Activated T-cell treated with anti-CD3 and anti-CD28 coated beads, Interleukin-2, amount 50 U/mL, for 4 hours (primary cell): ENCODE measurements around the gene COBL. TPM values are rescaled to one million over a fixed set of nuclear protein-coding genes. Genes with fewer than 3 reads are reported as not detected.
A peak's percentile ranks its signal among the peaks of the same experiment; 100 is the strongest.

Experiments
- ATAC-seq, 2 donors: fragments of 200-7000 bp; cut with Tn5 transposase; one replicate each; pipeline ENCODE4 v1.10.0; 2021
- DNase-seq: peaks from one replicate; pipeline ENCODE4 v3.0.0-alpha.2; 2020
- H3K27me3 Mint-ChIP-seq: one replicate; pipeline ENCODE4 v1.8.0; 2021; ENCODE audit warnings: low read depth, mixed read lengths
- H3K36me3 Mint-ChIP-seq: one replicate; pipeline ENCODE4 v1.8.0; 2022; ENCODE audit warnings: mixed read lengths; ENCODE audit not compliant: insufficient read depth
- H3K4me1 Mint-ChIP-seq: one replicate; pipeline ENCODE4 v1.8.0; 2021; ENCODE audit warnings: low read depth, mixed read lengths
- H3K4me3 Mint-ChIP-seq: one replicate; pipeline ENCODE4 v1.8.0; 2021; ENCODE audit warnings: mild to moderate bottlenecking, moderate library complexity, mixed read lengths
- H3K9me3 Mint-ChIP-seq: one replicate; pipeline ENCODE4 v1.8.0; 2021; ENCODE audit warnings: mixed read lengths
- total RNA-seq, 3 donors: library from RNA; stranded (reverse); gene quantifications; one replicate each; pipeline ENCODE4 v1.2.1, GENCODE V29; 2021

The COBL gene
- under 1 TPM in 1 of 3 donors, not detected in 2; 0.03 TPM for total RNA-seq

DNA sequence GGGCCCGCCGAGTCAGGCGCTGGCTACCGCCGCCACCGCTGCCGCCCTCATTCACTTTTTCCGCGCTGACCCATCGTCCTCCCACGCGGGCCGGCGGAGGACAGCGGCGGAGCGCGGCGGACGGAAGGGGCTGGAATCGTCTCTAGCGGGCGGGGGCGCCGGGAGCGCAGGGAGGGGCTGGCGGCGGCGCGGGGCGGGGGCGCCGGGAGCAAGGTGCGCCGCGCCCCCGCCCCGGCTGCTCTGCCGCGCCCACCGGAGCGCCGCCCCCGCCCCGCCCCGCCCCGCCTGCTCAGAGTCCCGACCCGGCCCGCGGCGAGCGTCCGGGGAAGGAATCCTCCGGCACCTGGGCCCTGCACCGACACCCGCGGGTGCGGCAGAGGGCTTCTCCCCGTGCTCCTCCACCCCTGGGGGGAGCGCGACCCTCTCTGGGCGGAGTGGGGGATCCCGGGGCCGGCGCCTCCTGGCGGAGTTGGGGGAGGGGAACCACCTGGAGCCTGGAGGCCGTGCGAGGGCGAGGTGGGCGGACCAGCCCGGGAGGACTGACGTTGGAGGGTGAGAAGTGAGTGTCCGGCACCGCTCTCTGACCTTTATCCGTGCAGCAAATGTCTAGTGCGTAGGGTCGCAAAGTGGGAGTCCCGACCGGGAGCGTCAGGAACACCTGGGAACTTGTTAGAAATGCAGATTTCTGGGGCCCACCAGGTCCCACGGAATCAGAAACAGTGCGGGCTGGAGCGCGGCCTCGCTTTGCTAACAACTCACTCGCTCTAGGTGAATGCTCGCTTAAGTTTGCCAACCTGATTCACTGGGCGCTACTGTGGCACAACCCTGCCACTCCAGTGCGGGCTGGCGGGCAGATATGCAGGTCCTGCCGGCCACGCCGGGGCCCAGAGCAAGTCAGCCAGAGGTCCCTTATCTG is at the start of gene COBL:
COBL (minus strand) TSS at position 144 of the 916 bp plus-strand sequence. CDS start 176 bp downstream, outside the sequence.
- Mint-ChIP-seq H3K27me3 (peaks cover 34% of the 10 kb centered on the region), H3K4me3 (no peak within 1 kb of the TSS), H3K9me3 (no peaks in the 10 kb centered on the region), H3K4me1 (no peaks in the 10 kb centered on the region), H3K36me3 (no peaks in the 10 kb centered on the region)
- ATAC-seq, result peak; percentile 30 to 35
- DNase-seq, result no peak

DNA sequence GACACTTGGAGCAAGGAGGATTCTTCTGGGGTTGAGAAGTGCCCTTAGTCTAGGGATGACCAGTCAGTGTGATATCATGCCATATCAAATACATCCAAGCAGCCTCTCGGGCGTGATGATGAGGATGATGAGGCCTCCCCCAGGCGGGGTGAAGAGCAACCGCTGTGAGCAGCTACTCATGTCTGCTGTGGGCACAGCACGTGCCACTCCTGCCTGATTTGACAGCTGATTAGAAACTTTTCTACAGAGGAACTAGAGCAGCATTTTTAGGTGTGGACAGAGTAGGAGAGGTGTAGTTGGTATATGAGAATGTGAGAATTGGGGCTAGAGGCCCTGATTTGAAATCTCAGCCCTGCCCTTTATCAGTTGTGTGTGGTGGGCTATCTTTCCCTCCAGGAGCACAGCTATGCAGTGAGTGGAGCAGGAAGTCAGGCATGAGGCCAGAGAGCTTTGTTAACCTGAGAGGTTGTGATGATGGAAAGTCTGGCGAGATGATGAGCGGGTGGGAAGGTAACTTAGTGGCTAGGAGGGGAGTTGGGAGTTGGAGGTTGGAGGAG is 49.6 kb upstream of the COBL start:
- no peak overlapping the region for H3K4me3 Mint-ChIP-seq
- peaks cover 7% of the 10 kb centered on the region for H3K9me3 Mint-ChIP-seq
- ATAC-seq (no peak), DNase-seq (no peak)
- no peaks in the 10 kb centered on the region for H3K4me1 Mint-ChIP-seq
- H3K36me3 Mint-ChIP-seq, result no peaks in the 10 kb centered on the region
- no peaks in the 10 kb centered on the region for H3K27me3 Mint-ChIP-seq

GRCh38 chr7:51357821-51358220 is 41.2 kb upstream of the COBL start:
- H3K4me3 Mint-ChIP-seq, result no peak overlapping the region
- H3K4me1 Mint-ChIP-seq, result no peaks in the 10 kb centered on the region
- no peaks in the 10 kb centered on the region for H3K36me3 Mint-ChIP-seq
- H3K27me3 Mint-ChIP-seq, result no peaks in the 10 kb centered on the region
- DNase-seq, result no peak
- no peak for ATAC-seq
- peaks cover 6% of the 10 kb centered on the region for H3K9me3 Mint-ChIP-seq

GRCh38 chr7:51356849-51357516 is 40.4 kb upstream of the COBL start:
- Mint-ChIP-seq H3K9me3 (no peaks in the 10 kb centered on the region), H3K4me1 (no peaks in the 10 kb centered on the region), H3K4me3 (no peak overlapping the region), H3K27me3 (no peaks in the 10 kb centered on the region), H3K36me3 (no peaks in the 10 kb centered on the region)
- no peak for ATAC-seq
- DNase-seq, result no peak

DNA sequence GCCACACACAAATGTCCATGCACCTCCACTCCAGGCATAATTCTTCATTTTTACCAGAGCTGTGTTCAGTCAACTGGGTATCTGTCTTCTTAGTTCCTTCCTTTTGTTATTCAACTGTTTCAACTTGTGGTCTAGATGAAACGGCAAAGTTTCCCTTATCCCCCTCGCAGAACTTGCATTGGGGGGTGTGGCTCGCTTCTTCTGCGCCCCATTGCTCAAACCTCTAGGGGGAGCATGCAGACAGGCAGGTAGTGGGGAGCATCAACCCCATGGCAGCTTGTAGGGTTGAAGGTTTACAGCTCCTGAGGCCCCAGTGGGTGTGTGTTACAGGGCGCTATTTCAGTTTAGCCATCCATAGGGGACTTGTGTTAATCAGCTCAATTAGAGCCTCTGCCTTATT is 38.3 kb upstream of the COBL start:
- Mint-ChIP-seq H3K4me3 (no peak overlapping the region), H3K36me3 (no peaks in the 10 kb centered on the region), H3K9me3 (no peaks in the 10 kb centered on the region), H3K27me3 (no peaks in the 10 kb centered on the region), H3K4me1 (no peaks in the 10 kb centered on the region)
- ATAC-seq (no peak), DNase-seq (no peak)

- ATAC-seq (no peak), DNase-seq (no peak)
- H3K4me3 Mint-ChIP-seq, result no peak overlapping the region
- H3K36me3 Mint-ChIP-seq, result no peaks in the 10 kb centered on the region
- no peaks in the 10 kb centered on the region for H3K4me1 Mint-ChIP-seq
- H3K27me3 Mint-ChIP-seq, result no peaks in the 10 kb centered on the region
- H3K9me3 Mint-ChIP-seq, result no peaks in the 10 kb centered on the region
These were observed 37.8 kb upstream of the COBL start for GRCh38 chr7:51354434-51354833.

- Mint-ChIP-seq H3K9me3 (no peaks in the 10 kb centered on the region), H3K36me3 (no peaks in the 10 kb centered on the region), H3K4me3 (no peak overlapping the region), H3K4me1 (no peaks in the 10 kb centered on the region), H3K27me3 (no peaks in the 10 kb centered on the region)
- no peak for DNase-seq
- no peak for ATAC-seq
These were observed 35.8 kb upstream of the COBL start for GRCh38 chr7:51352174-51353100.

- no peak overlapping the region for H3K4me3 Mint-ChIP-seq
- H3K9me3 Mint-ChIP-seq, result no peaks in the 10 kb centered on the region
- ATAC-seq, result no peak
- no peak for DNase-seq
- no peaks in the 10 kb centered on the region for H3K27me3 Mint-ChIP-seq
- H3K4me1 Mint-ChIP-seq, result no peaks in the 10 kb centered on the region
- no peaks in the 10 kb centered on the region for H3K36me3 Mint-ChIP-seq
These were observed 35.1 kb upstream of the COBL start for GRCh38 chr7:51351661-51352060.

DNA sequence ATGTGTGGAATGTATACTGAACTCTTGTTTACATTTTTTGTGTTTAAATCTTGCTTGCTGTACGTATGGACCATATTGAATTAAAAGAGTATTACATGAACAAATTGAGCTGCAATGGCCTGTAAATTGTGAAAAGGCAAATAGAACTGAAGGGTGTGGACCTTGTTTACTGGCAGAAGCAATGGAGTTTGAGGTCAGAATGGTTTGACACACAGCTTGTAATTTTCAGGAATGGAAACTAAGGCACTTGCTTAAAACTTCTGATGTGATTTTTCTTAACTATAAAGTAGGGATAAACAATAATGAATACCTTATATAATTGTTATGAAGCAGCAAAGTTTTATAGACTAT is 33.9 kb upstream of the COBL start:
- Mint-ChIP-seq H3K9me3 (no peaks in the 10 kb centered on the region), H3K4me1 (no peaks in the 10 kb centered on the region)

GRCh38 chr7:51349820-51350545 is 33.4 kb upstream of the COBL start:
- ATAC-seq, result no peak
- Mint-ChIP-seq H3K4me3 (no peak overlapping the region), H3K27me3 (no peaks in the 10 kb centered on the region), H3K36me3 (no peaks in the 10 kb centered on the region), H3K9me3 (no peaks in the 10 kb centered on the region), H3K4me1 (no peaks in the 10 kb centered on the region)
- no peak for DNase-seq

More for the DNA sequence above, 33.9 kb upstream of the COBL start:
- no peaks in the 10 kb centered on the region for H3K36me3 Mint-ChIP-seq
- no peak overlapping the region for H3K4me3 Mint-ChIP-seq
- no peak for DNase-seq
- no peak for ATAC-seq
- no peaks in the 10 kb centered on the region for H3K27me3 Mint-ChIP-seq

DNA sequence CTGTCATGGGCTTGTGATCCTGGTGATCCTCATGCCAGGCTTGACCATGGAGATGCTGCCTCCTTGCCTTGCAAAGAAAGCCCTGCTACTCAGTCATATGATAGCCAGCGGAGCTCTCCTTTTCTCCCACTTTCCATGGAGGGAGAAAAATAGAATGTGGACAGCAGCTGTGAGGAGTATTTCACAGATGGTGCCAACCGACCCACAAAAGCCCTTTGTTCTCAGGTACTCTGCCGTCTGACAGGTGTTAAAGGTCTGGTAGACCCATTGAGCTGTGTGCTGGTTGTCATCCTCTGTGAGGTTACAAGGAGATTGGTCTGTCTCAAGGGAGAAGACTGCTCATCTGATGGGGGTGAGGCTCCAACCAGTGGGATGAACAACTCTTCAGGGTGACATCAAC is 29.5 kb upstream of the COBL start:
- H3K4me1 Mint-ChIP-seq, result no peaks in the 10 kb centered on the region
- H3K36me3 Mint-ChIP-seq, result no peaks in the 10 kb centered on the region
- ATAC-seq, result no peak
- no peak for DNase-seq
- H3K4me3 Mint-ChIP-seq, result no peak overlapping the region
- peaks cover 2% of the 10 kb centered on the region for H3K27me3 Mint-ChIP-seq
- no peaks in the 10 kb centered on the region for H3K9me3 Mint-ChIP-seq

DNA sequence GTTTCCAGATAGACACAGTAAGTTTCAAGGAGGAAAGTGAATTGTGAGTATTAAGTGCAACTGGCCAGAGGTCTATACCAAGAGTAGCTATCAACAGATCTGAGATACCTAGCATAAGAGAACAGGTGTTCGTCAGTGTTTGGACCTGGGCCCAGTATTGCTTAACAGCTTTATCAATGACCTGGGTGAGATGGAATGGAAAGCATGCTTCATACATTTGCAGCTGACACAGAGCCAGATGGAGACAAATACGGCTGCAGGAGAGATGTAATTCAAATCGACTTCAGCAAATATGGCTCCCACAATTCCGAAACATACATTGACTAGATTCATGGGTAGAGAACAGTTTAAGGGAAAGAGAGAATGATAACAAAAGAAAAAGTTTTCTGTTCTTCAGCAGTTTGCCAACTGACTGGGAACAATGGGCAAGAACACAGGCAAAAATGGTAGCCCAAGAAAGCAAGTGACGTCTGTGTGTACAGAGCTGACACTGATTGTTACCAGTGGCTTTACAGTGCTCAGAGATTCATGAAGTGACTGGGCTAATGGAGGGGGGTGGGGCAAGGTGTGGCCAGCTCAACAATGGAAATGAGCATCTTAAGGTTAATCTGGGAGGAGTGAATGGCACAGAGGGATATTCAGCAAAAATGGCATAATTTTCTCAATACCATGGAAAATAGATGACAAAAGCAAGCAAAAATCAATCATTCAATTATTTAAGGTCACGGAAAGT is 28.0 kb upstream of the COBL start:
- no peaks in the 10 kb centered on the region for H3K36me3 Mint-ChIP-seq
- peaks cover 2% of the 10 kb centered on the region for H3K27me3 Mint-ChIP-seq
- no peak for ATAC-seq
- DNase-seq, result no peak
- no peaks in the 10 kb centered on the region for H3K4me1 Mint-ChIP-seq
- H3K9me3 Mint-ChIP-seq, result no peaks in the 10 kb centered on the region
- H3K4me3 Mint-ChIP-seq, result no peak overlapping the region

DNA sequence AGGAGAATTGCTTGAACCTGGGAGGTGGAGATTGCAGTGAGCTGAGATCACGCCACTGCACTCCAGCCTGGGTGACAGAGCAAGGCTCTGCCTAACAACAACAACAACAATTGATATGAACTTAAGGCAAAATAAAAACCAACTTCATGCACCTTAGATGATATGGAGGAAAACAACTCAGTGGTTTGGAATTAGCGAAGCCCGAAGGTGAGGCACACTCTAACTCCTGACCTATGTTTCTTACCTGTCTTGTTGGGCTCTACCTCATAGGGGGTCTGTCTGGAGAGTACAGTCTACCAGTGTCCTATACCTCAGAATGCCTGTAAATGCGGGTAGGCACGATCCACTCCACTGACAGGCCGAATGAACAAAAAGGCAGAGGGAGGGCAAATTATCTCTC is 24.3 kb upstream of the COBL start:
- H3K27me3 Mint-ChIP-seq, result peaks cover 2% of the 10 kb centered on the region
- ATAC-seq (no peak), DNase-seq (no peak)
- no peaks in the 10 kb centered on the region for H3K4me1 Mint-ChIP-seq
- no peaks in the 10 kb centered on the region for H3K36me3 Mint-ChIP-seq
- H3K4me3 Mint-ChIP-seq, result no peak overlapping the region
- no peaks in the 10 kb centered on the region for H3K9me3 Mint-ChIP-seq
